DLD1 (cell line): ENCODE results near the gene KLC1.

Source experiments
- in situ Hi-C: cut with HindIII; loops from 2 replicates; pipeline ENCODE4 v1.10.0; 2017; ENCODE audit warnings: low sequenced_read_pairs

The KLC1 gene

DNA sequence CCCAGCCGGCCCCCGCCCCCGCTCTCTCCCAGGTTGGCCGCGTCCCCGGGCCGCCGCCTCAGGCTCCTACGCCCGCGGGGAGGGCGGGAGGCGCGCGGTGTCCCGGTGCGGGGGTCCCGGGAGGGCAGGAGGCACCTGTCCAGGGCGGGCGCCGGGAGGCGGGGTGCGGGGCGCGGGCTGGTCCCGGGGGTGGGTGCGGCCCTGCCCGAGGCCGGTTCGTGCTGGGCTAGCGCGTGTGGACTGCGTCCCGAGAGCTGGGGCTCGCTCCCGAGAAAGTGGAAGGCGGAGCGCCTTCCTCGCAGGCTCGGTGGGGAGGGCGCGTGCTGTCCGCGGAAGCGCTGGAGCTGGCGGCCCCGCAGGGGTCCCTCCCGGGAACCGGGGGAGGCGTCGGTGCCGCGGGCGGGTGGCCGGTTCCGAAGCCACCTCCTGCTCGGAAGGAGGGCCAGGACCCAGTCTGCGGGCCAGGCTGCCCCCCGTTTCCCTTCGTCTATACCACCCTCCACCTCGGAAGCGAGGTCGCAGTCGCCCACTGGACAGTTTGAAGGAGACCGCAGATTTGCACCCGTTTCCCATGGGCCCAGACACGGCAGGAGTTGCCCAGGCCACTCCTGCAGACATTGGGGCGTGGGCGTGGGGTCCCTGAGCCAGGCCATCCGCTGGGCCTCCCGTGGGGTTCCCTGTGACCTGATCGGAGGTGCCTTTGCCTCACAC, 87.2 kb downstream of the KLC1 start:
- in situ Hi-C loops: no loop called here

DNA sequence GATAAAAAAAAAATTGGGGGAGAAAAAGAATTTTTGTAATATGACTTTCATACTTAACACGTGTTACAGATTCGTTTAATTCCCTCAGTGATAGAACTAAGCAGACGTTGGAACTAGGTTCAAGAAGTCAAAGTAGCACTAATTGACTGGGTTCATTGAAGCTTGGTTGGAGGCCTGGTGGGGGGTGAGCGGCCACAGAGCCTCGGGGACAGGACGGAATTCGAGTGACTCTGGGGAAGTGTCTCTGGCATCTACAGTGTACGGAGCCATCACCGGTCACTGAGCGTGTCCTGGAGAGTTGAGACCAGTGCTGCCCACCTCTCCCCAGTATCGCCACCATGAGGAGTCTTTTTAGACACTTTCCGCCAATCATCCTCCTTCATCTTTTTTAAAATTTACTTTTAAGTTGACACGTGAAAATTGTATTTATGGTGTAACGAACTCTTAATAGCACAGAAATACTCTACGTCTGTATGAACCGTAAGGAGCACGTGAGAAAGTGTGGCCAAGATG, 87.9 kb downstream of the KLC1 start:
- in situ Hi-C loops: no loop called here

DNA sequence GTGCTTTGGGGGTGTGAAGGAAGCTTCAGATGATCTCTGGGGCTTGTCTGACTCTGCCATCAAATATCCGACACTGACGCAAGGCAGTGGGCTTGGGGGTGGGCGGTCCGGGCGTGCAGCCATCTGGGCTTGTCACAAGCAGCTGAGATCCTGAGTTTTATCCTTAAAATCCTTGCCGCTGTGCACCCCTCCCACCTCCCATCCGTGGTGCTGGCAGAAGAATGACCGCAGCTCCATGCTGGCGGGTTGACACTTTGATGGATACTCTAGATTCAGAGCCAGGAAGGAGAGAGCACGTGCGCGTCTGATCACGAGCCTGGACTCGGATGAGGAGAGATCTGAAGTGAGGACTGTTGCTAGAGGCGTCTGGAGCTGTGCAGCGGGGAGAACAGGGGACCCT, 89.6 kb downstream of the KLC1 start:
- in situ Hi-C loops: no loop called here

DNA sequence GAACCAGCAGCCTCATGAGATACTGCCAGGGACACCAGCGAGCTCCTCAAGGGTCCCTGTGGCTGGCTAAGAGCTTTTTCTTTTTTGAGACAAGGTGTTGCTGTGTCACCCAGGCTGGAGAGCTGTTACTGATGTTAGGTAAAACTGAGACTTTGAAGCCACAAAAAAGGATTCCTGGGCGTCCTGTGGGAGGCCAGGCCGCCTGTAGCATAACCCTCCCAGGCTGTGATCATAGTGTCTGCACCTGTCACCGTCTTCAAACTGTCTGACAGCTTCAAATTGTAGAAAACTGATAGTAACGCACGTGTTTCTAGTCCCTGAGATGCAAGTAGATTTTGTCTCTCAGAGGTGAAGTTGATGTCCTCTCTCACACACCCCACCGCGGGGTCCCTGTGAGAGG, 90.7 kb downstream of the KLC1 start:
- in situ Hi-C loops: no loop called here

DNA sequence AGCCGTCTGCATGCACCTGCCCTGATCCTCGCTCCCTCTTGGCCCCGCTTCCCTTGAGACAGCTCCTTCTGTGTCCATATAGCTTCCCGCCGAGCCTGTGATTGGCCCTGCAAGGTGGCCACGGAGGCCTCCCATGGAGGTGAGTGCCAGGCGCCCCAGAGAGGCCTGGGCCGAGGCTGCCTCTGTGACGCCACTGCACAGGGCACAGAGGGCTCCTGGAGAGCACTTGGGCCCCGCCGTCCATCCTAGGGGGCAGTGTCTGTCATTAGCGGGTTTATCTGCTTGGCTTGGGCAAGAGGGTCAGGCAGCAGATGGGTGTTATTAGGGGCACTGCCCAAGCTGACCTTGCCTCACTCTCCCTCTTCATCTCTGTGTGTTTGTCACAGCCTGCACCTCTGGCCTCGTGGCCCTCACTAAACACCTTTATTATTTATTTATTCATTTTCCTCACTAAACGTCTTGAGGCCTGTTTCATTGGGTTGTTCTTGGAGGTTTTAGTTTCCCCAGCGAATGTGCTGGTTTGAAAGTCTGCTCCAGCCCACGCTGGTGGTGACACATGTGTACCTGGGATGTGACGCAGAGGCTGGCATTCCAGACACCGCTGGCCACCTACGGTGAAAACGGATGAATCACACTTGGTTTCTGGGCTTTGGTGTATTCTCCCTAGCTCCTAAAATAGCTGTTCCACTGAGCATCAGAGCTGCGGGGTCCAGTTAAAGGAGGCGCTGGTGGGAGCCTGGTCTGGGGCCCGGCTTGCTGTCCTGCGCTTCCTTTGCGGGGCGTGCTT, 92.5 kb downstream of the KLC1 start:
- in situ Hi-C loops: no loop called here

DNA sequence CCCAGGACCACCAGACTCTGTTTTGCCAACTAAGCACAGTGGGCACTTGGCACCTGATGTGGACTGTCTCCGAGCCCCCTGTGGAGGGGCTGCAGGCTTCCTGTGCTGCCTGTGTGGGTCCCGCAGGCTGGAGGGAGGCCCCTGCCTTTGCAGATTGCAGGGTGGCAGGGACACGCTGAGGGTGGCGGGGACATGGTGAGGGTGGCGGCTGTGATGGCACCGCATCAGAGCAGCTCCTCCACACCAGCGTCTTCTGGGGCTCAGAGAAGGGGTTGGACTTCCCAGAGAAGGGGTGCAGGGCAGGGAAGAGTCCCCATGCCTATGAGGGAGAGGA, 94.7 kb downstream of the KLC1 start:
- in situ Hi-C loops: no loop called here

DNA sequence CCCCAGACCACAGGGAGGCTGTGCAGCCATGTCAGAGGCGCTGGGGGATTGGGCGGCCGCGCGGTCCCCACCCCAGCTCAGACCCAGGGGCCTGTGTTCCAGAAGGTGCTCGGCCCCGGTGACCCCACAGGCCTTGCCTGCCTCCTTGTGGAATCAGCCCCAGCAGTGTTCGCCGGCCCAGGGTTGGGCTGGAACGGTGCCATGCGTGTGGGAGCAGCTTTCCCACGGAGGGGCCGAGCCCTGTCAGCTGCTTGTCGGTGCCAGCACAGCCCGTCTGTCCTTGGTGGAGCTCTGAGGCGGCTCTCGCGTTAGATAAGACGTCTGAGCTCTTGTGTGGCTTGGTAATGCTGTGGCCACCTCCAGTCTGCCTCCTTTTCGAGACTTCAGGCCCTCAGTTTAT, 95.1 kb downstream of the KLC1 start:
- in situ Hi-C loops: no loop called here

DNA sequence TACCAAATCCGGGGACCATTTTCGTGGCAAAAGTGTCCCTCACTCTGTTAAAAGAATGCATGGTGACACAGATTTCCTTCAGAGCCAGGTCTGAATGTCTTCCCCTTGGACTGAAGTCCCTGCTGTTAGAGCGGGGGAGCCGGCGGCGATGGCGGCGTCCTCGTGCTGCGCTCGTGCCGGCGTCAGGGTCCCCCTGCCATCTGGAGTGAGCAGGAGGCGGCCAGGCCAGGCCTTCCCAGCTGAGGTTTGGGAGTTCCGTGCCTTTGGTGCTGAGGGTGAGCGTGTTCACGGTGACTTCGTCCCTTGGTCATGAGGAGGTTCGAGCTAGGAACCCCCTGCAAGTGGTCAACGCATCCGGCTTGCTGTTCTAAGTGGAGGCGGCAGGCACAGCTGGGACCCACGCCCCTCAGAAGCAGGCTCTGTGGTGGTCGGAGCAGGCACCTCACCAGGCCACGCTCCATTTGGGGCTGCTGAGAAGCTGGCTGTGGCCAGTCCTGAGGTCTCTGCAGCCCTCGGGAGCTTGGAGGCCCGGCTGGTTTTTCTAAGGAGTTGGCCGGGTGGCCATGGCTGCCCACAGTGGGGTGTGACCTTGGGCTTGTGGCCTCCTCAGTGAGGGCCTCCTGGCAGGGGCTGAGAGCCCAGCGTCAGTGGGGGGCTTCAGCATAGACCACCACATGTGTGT, 96.1 kb downstream of the KLC1 start:
- in situ Hi-C loops: no loop called here

DNA sequence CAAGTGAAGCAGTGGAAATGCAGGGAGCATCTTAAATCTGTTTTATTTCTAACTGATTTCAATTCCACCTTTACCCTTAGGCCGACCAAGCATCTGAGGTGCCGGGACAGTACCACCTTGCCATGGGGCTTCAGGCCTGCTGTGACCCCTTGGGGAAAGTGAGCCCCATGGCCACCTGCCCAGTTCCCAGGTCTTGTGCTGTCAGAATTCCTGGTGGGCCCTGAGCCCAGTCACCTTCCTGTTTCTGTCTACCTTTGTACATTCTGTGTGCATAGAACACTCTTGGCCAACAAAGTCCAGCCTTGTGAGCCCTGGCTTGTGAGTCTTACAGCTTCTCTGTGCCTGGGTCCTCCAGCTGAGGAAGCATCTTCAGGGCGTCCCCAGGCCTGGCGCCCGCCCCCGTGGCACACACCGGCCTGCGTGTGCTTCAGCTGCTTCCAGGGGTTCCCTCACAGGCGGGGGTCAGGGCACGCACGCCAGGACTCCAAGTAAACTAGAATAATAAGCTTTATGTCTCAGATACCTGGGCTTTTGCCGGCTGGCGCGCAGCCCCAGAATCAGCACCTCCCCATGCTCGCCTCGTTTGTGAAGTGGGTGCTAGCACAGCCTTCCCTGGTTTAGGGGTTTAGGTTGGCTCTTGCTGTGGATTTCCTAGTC, 96.9 kb downstream of the KLC1 start:
- in situ Hi-C loops: no loop called here

DNA sequence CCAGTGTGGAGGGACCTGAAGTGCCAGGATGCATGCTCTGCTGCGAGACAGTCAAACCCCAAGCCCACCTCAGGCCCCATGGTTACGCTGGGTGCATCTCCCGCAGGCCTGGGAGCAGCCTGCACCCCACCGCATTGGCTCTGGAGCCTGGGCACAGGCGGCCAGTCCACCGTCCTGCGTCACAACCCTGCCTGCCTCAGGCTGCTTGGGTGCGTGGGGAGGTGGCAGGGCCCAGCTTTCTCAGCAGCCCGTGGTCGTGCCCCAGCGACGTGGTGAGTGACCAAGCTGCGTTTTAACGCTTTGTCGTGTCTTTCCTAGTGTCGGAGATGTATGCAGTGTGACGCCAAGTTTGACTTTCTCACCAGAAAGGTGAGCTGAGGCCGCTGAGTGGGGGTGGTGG, 97.5 kb downstream of the KLC1 start:
- in situ Hi-C loops: no loop called here

DNA sequence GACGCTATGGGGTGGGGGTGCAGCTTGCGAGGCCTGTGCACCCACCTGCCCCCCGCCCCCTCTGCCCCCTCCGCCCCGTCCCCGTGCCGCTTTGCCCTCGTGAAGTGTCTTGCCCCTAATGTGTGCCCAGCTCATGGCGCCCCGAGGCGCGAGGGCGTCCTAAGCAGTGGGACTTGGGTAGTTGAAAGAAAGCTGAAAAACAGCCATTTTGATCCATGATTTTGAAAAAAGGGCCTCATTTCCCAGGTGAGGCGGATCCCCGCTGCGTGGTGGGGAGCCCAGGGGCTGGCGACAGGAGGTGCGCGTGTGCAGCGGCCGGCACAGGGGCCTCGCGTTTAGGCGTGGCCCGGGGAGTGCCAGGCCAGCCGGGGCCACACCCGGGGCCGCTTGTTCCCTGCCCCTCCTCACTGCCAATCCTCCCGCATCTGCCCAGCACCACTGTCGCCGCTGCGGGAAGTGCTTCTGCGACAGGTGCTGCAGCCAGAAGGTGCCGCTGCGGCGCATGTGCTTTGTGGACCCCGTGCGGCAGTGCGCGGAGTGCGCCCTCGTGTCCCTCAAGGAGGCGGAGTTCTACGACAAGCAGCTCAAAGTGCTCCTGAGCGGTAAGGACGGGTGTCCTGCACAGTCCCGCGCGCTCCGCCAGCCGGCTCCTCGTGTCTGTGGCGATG, 98.4 kb downstream of the KLC1 start:
- in situ Hi-C loops: no loop called here

DNA sequence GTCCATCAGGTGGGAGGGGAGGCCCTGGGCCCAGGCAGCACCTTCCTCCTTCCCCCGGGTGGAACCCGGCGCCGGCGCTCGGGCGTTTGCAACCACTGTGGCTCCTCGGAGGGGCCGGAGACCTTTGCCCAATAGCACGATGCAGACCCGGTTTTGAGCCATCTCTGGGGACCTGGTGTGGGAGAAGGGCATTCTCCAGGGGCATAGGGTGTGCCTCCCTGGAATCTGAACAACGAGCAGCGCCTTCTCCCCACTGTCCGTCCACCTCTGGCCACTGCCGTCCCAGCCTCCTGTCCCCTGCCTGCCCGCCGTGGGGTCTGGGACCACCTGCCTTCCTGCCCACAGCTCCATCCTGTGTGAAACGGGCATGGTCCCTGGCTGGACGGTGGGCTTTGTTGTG, 99.1 kb downstream of the KLC1 start:
- in situ Hi-C loops: no loop called here

DNA sequence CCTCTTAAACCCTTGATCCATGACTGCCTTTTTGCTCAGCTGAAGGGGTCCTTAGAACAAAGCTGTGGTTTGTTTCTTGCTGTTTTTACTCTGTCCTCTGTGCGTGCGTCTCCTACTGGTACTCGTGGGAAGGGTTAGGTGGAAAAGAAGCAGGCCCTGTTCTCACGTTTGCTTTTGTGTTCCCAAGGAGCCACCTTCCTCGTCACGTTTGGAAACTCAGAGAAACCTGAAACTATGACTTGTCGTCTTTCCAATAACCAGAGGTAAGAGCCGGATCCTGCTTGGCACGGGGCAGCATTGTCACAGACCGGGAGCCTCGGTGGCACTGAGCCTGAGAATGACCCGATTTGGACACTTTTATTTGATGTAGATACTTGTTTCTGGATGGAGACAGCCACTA, 99.7 kb downstream of the KLC1 start:
- in situ Hi-C loops: no loop called here

DNA sequence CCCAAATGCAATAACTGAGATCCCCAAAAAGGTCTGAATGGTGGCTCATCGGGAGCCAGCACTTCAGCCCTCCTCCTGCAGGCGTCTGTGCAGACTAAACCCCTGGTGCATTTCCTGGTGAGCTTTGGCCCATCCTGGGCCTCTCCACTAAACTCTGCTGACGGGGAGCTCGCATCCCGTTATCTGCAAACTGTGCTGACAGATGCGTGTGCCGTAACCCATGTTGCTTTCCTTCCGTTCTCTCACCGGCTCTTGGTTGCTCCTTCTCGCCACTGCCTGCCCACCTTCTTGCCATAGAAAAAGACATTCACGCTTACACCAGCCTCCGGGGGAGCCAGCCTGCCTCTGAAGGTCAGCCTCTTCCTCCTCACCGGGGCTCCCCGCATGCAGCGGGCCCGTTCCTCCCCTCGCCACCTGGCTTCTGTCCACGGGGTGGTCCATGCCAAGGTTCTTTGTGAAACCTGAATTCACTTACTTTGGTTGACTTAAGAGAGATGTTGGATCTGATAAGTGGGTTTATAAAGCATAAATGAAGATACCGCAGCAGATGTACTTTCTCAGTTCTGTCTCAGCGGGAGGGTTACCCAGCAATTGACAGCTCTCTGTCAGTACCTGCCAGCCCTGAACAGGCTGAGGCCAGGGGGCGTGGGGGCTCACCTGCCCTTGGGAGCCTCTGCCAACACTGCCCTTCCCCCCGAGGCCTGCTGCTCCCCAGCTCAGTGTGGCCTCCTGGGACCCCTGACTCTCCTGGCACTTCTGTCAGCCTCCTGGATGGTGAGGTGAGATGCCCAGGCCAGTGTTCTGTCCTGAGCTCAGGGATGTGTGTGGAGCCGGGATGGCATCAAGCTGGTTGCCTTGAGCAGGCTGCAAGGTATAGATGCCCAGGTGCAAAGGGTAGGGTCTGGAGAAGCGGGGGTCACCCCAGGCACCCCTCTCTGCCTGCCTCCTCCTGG, 100.8 kb downstream of the KLC1 start:
- in situ Hi-C loops: no loop called here

DNA sequence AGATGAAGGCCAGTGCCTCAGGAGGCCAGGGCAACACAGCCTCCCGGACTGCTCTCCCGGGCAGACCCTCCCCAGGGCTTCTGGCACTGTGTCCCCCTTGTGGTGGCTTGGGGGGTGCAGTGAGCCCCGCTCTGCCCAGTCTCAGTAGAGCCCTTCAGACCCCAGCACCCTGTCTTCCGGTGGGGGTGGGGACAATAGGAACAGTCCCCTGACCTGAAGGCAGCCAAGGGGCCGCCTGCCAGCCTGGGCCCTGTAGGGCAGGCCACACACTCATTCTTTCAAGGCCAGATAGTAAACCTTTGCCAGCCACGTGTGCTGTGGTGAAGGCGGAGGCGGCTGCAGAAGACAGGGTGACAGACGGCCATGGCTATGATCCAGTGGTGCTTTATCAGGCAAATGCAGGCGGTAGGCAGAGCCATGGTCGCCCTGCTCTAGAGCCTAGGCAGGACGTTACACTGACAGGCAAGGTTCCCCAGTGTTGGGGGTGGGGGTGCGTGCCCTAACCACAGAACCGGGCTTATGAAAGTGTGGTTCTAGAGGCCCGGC, 101.6 kb downstream of the KLC1 start:
- in situ Hi-C loops: no loop called here

DNA sequence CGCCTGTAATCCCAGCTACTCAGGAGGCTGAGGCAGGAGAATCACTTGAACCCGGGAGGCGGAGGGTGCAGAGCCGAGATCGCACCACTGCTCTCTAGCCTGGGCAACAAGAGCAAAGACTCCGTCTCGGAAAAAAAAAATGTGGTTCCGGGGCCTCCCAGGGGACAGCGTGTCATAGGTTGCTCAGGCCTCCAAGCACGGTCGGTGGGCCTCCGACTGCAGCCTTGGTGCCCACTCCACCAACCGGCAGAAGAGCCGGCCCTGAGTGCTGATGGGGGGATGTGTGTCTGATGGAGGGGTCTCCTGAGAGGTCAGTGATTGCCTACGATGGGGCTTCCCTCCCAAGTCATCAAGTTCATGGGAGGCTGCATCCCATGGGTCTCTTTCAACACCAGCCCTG, 102.5 kb downstream of the KLC1 start:
- in situ Hi-C loops: no loop called here

DNA sequence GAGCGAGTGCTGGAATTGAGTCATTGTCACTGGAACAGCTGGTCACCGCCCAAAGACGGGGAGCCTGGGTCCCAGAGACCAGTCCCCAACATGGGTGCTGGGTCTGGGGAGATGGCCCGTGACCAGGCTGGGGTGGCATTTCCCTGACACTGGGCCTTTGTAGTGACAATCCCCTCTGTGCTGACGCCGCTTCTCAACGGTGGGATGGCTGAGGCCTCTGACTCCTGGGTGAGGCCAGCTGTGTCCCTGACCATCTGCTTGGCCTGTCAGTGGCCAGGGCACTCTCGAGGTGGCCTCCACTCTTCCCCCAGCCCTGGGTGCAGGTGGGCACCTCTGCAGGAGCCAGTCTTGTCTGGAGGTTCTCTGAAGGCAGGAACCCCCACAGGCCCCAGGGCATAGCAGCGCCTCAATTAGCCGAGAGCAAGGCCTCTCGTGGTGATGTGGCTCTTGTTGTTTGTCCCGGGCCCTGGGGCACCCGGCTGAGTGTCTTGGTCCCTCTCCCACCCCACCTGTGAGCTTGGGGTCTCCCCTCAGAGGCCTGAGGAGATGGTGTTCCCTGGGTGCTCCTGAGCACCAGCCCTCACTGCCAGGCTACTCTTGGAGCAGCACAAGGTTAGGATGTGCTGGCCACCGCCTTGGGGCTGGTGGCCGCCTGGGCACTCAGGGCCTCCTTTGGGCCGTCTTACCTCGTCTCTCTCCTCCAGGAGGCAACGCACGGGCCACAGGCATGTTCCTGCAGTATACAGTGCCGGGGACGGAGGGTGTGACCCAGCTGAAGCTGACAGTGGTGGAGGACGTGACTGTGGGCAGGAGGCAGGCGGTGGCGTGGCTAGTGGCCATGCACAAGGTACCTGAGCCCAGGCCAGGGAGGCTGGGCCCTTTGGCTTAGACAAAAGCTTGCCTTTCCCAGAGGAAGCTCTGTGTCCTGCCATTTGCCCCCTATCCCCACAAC, 103.2 kb downstream of the KLC1 start:
- in situ Hi-C loops: no loop called here

DNA sequence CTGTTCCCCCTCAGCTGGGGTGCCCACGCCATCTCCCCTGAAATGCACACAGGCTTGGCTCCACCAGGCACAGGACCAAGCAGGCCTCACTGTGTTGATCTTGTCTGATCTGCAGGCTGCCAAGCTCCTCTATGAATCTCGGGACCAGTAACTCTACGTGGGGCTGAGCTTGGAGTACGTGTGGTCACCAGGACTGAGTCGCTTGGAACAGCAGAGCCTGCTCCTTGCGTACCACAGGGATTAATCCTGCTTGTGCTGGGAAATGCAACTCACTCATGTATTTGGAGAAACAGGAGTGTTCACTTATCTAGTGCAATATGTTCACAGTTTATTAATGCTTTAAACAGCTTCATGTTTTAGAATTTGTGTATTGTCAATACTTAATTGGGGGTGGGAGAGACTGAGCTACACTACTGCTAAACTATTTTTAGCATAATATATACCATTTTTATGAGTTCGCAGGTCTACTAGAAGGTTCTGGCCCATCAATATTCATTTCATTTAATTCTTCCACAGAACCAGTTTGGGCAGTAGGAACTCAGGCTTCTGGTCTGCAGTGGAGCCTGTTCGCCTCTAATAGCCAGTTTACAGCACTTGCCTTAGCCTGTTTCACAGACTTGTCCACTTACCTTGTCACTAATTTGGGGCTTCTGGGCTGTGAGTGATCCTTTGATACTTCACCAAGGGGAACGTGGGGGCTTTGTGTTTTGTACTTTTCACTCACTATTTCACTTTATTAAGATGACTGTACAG, 104.0 kb downstream of the KLC1 start:
- in situ Hi-C loops: no loop called here
